ENCODE measurements around the gene RTL10.
"Not testable (repeated sequence)": the region's sequence is repeated elsewhere in the genome, so short reads cannot be mapped to it uniquely, and the experiment has no call there.

The RTL10 gene

GRCh38 chr22:19843857-19844376, 10.8 kb downstream of the RTL10 start:
- DNase-seq (ENCODE audit: low read depth in 2 of 2) = no peak

- DNase-seq (ENCODE audit: low read depth in 2 of 2) = no peak
Observed at GRCh38 chr22:19843107-19843856, 11.4 kb downstream of the RTL10 start.

GRCh38 chr22:19842393-19843106, 12.1 kb downstream of the RTL10 start:
- DNase-seq (ENCODE audit: low read depth in 2 of 2) = no peak

- DNase-seq (ENCODE audit: low read depth in 2 of 2) = no peak
Observed at GRCh38 chr22:19841641-19842392, 12.9 kb downstream of the RTL10 start.

- no peak for DNase-seq (ENCODE audit: low read depth in 2 of 2)
Observed at GRCh38 chr22:19840955-19841640, 13.6 kb downstream of the RTL10 start.

GRCh38 chr22:19840059-19840458, 14.6 kb downstream of the RTL10 start:
- no peak for DNase-seq (ENCODE audit: low read depth in 2 of 2)

GRCh38 chr22:19837915-19838314, 16.8 kb downstream of the RTL10 start:
- DNase-seq (ENCODE audit: low read depth in 2 of 2) = no peak

GRCh38 chr22:19836512-19836911, 18.2 kb downstream of the RTL10 start:
- no peak for DNase-seq (ENCODE audit: low read depth in 2 of 2)

GRCh38 chr22:19834599-19834998, 20.1 kb downstream of the RTL10 start:
- DNase-seq (ENCODE audit: low read depth in 2 of 2) = no peak

GRCh38 chr22:19833327-19833726, 21.3 kb downstream of the RTL10 start:
- DNase-seq (ENCODE audit: low read depth in 2 of 2) = not testable (repeated sequence)

GRCh38 chr22:19832476-19833108, 22.1 kb downstream of the RTL10 start:
- no peak for DNase-seq (ENCODE audit: low read depth in 2 of 2)

GRCh38 chr22:19831979-19832378, 22.7 kb downstream of the RTL10 start:
- DNase-seq (ENCODE audit: low read depth in 2 of 2) = not testable (repeated sequence)

- DNase-seq (ENCODE audit: low read depth in 2 of 2) = no peak
Observed at GRCh38 chr22:19831016-19831415, 23.7 kb downstream of the RTL10 start.

- DNase-seq (ENCODE audit: low read depth in 2 of 2) = no peak
Observed at GRCh38 chr22:19828035-19828401, 26.7 kb downstream of the RTL10 start.

GRCh38 chr22:19827341-19828034, 27.2 kb downstream of the RTL10 start:
- no peak for DNase-seq (ENCODE audit: low read depth in 2 of 2)

- no peak for DNase-seq (ENCODE audit: low read depth in 2 of 2)
Observed at GRCh38 chr22:19826619-19826950, 28.1 kb downstream of the RTL10 start.

- no peak for DNase-seq (ENCODE audit: low read depth in 2 of 2)
Observed at GRCh38 chr22:19825904-19826618, 28.6 kb downstream of the RTL10 start.

GRCh38 chr22:19824926-19825339, 29.7 kb downstream of the RTL10 start:
- no peak for DNase-seq (ENCODE audit: low read depth in 2 of 2)

- DNase-seq (ENCODE audit: low read depth in 2 of 2) = no peak
Observed at GRCh38 chr22:19824212-19824925, 30.3 kb downstream of the RTL10 start.

GRCh38 chr22:19823902-19824211, 30.8 kb downstream of the RTL10 start:
- no peak for DNase-seq (ENCODE audit: low read depth in 2 of 2)

Data from stimulated activated CD8-positive, alpha-beta memory T cell treated with anti-CD3 and anti-CD28 coated beads, Interleukin-15, amount 100 ng/mL, for 4 hours (primary cell).